LNCaP clone FGC (cell line): ENCODE results near the gene GLIPR2.
"Not testable (repeated sequence)": the region's sequence is repeated elsewhere in the genome, so short reads cannot be mapped to it uniquely, and the experiment has no call there.

ENCODE experiments used
- DNase-seq: peaks from one replicate; pipeline ENCODE4 v3.0.0-alpha.2; 2011; ENCODE audit warnings: low read depth
- H3K4me3 ChIP-seq: 2 replicates; pipeline ENCODE4 v1.5.1; 2011; ENCODE audit warnings: mild to moderate bottlenecking, low read depth, low read length, control low read depth
- TF ChIP-seq, protein P1 (sequence below): IDR thresholded peaks from 2 replicates; pipeline ENCODE4 v1.5.1; 2012; ENCODE audit warnings: mild to moderate bottlenecking; ENCODE audit not compliant: control insufficient read depth, insufficient read depth; ENCODE audit errors: extremely low read depth

GLIPR2 gene

GRCh38 chr9:36170531-36170930, 34.0 kb downstream of the GLIPR2 start:
- no peak for DNase-seq
- H3K4me3 ChIP-seq: no peak overlapping the region
- TF ChIP-seq, protein P1, sequence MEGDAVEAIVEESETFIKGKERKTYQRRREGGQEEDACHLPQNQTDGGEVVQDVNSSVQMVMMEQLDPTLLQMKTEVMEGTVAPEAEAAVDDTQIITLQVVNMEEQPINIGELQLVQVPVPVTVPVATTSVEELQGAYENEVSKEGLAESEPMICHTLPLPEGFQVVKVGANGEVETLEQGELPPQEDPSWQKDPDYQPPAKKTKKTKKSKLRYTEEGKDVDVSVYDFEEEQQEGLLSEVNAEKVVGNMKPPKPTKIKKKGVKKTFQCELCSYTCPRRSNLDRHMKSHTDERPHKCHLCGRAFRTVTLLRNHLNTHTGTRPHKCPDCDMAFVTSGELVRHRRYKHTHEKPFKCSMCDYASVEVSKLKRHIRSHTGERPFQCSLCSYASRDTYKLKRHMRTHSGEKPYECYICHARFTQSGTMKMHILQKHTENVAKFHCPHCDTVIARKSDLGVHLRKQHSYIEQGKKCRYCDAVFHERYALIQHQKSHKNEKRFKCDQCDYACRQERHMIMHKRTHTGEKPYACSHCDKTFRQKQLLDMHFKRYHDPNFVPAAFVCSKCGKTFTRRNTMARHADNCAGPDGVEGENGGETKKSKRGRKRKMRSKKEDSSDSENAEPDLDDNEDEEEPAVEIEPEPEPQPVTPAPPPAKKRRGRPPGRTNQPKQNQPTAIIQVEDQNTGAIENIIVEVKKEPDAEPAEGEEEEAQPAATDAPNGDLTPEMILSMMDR: no peak

- TF ChIP-seq, protein P1: no peak
- no peak for DNase-seq
- H3K4me3 ChIP-seq: no peak overlapping the region
Observed at GRCh38 chr9:36173861-36174260, 37.3 kb downstream of the GLIPR2 start.

DNA sequence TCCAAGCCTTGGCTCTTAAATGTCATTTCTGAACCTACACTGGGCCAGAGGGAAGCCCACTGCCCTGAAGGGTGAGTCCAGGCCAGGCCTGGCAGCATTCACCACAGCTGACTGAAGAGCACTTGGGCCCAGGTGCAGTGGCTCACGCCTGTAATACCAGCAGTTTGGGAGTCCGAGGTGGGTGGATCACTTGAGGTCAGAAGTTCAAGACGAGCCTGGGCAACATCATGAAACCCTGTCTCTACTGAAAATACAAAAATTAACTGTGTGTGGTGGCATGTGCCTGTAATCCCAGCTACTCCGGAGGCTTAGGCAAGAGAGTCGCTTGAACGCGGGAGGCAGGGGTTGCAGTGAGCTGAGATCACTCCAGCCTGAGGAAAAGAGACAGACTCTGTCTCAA, 37.7 kb downstream of the GLIPR2 start:
- DNase-seq: no peak
- TF ChIP-seq, protein P1: no peak
- H3K4me3 ChIP-seq: no peak overlapping the region

- TF ChIP-seq, protein P1: no peak
- H3K4me3 ChIP-seq: no peak overlapping the region
- DNase-seq: no peak
Observed at GRCh38 chr9:36174731-36175130, 38.2 kb downstream of the GLIPR2 start.

DNA sequence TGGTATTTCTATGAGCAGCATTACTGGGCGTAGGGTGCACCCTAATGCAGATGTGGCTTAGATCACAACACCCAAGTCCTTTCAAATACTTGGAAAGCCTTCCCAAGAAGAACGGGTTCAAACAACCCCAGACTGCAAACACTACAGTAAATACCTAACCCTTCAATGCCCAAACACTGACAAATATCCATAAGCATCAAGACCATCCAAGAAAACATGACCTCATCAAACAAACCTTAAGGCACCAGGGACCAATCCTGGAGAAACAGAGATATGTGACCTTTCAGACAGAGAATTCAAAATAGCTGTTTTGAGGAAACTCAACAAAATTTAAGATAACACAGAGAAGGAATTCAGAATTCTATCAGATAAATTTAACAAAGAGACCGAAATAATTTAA, 38.7 kb downstream of the GLIPR2 start:
- H3K4me3 ChIP-seq, DNase-seq: not testable (repeated sequence)

GRCh38 chr9:36176496-36176895, 40.0 kb downstream of the GLIPR2 start:
- not testable (repeated sequence) for DNase-seq

GRCh38 chr9:36177571-36177970, 41.0 kb downstream of the GLIPR2 start:
- no peak for DNase-seq
- TF ChIP-seq, protein P1: no peak

More at GRCh38 chr9:36176496-36176895, 40.0 kb downstream of the GLIPR2 start:
- not testable (repeated sequence) for H3K4me3 ChIP-seq

DNA sequence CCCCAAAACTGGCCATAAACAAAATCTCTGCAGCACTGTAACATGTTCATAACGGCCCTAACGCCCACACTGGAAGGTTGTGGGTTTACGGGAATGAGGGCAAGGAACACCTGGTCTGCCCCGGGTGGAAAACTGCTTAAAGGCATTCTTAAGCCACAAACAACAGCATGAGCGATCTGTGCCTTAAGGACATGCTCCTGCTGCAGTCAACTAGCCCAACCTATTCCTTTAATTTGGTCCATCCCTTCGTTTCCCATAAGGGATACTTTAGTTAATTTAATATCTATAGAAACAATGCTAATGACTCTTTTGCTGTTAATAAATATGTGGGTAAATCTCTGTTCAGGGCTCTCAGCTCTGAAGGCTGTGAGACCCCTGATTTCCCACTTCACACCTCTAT, 43.7 kb downstream of the GLIPR2 start:
- not testable (repeated sequence) for DNase-seq

More at GRCh38 chr9:36177571-36177970, 41.0 kb downstream of the GLIPR2 start:
- H3K4me3 ChIP-seq: no peak overlapping the region

GRCh38 chr9:36187414-36187813, 50.9 kb downstream of the GLIPR2 start:
- H3K4me3 ChIP-seq: no peak overlapping the region
- TF ChIP-seq, protein P1: no peak
- DNase-seq: no peak

More for the DNA sequence above, 43.7 kb downstream of the GLIPR2 start:
- not testable (repeated sequence) for H3K4me3 ChIP-seq
